Stimulated activated CD8-positive, alpha-beta memory T cell treated with anti-CD3 and anti-CD28 coated beads, Interleukin-15, amount 100 ng/mL, for 24 hours (primary cell): ENCODE data around the gene MARCHF9.
"Not testable (repeated sequence)": the region's sequence is repeated elsewhere in the genome, so short reads cannot be mapped to it uniquely, and the experiment has no call there.

Source experiments
- DNase-seq: peaks from one replicate; pipeline ENCODE4 v3.0.0-alpha.2; 2020; ENCODE audit warnings: low read depth

The MARCHF9 gene

GRCh38 chr12:57771236-57771872 is 16.5 kb downstream of the MARCHF9 start:
- no peak for DNase-seq

- DNase-seq = peak; percentile 77
Observed at GRCh38 chr12:57771873-57772428, 17.0 kb downstream of the MARCHF9 start, which contains the start of gene METTL1. Gene METTL1 (minus strand): TSS chr12:57772105. CDS start chr12:57772083, 22 bp downstream.

- no peak for DNase-seq
Observed at GRCh38 chr12:57772429-57773322, 17.8 kb downstream of the MARCHF9 start, which contains the start of gene EEF1AKMT3. Gene EEF1AKMT3 (plus strand): TSS chr12:57772614. CDS start chr12:57772725, 111 bp downstream.

GRCh38 chr12:57774634-57775033 is 19.7 kb downstream of the MARCHF9 start:
- DNase-seq = not testable (repeated sequence)

GRCh38 chr12:57775044-57775443 is 20.1 kb downstream of the MARCHF9 start:
- DNase-seq = no peak

GRCh38 chr12:57775563-57776246 is 20.8 kb downstream of the MARCHF9 start:
- DNase-seq = no peak

GRCh38 chr12:57776247-57776587 is 21.3 kb downstream of the MARCHF9 start:
- no peak for DNase-seq

GRCh38 chr12:57777367-57777766 is 22.5 kb downstream of the MARCHF9 start:
- DNase-seq = no peak

GRCh38 chr12:57777911-57778310 is 23.0 kb downstream of the MARCHF9 start:
- DNase-seq = no peak

GRCh38 chr12:57779736-57780135 is 24.8 kb downstream of the MARCHF9 start:
- DNase-seq = no peak

GRCh38 chr12:57780284-57780897 is 25.5 kb downstream of the MARCHF9 start:
- no peak for DNase-seq

GRCh38 chr12:57781244-57781643 is 26.3 kb downstream of the MARCHF9 start:
- no peak for DNase-seq

- DNase-seq = no peak
Observed at GRCh38 chr12:57781801-57782200, 26.9 kb downstream of the MARCHF9 start.

- DNase-seq = no peak
Observed at GRCh38 chr12:57782243-57782607, 27.3 kb downstream of the MARCHF9 start.

- DNase-seq = peak; percentile 93
Observed at GRCh38 chr12:57782608-57783465, 27.9 kb downstream of the MARCHF9 start, which contains the start of gene TSFM. Gene TSFM (plus strand): TSS chr12:57782787. CDS start chr12:57782802, 15 bp downstream.

- DNase-seq = no peak
Observed at GRCh38 chr12:57783466-57783801, 28.5 kb downstream of the MARCHF9 start.

- DNase-seq = no peak
Observed at GRCh38 chr12:57783861-57784260, 29.0 kb downstream of the MARCHF9 start.

GRCh38 chr12:57793920-57794319 is 39.0 kb downstream of the MARCHF9 start:
- DNase-seq = no peak

- DNase-seq = no peak
Observed at GRCh38 chr12:57795354-57795753, 40.5 kb downstream of the MARCHF9 start.

- DNase-seq = no peak
Observed at GRCh38 chr12:57796996-57797395, 42.1 kb downstream of the MARCHF9 start.

- DNase-seq = no peak
Observed at GRCh38 chr12:57797933-57798332, 43.0 kb downstream of the MARCHF9 start.
